Thoracic aorta (tissue), 2 donors: ENCODE measurements around the gene DMXL1. TPM values are rescaled to one million over a fixed set of nuclear protein-coding genes. Genes with fewer than 3 reads are reported as not detected.

Experiments
- ATAC-seq: fragments of 150-250 bp; one replicate; pipeline ENCODE4 v1.8.0; 2017; ENCODE audit warnings: low read depth; ENCODE audit not compliant: insufficient number of reproducible peaks, low FRiP score
- DNase-seq: peaks from one replicate; pipeline ENCODE4 v3.0.0-alpha.2; 2020; ENCODE audit warnings: low spot score
- H3K27ac ChIP-seq, 2 donors: fragments of 200-600 bp; sonication (generic); 1 replicate in 1 of 2; 2 replicates in 1 of 2; pipeline ENCODE4 v1.5.1; 2016; ENCODE audit warnings: mild to moderate bottlenecking in 2 of 2, moderate library complexity in 2 of 2
- H3K27me3 ChIP-seq: fragments of 200-600 bp; sonication (generic); replicated peaks from 2 replicates; pipeline ENCODE4 v1.6.0; 2016; ENCODE audit warnings: mild to moderate bottlenecking; ENCODE audit not compliant: insufficient read depth
- H3K36me3 ChIP-seq: fragments of 200-600 bp; sonication (generic); one replicate; pipeline ENCODE4 v1.5.1; 2016
- H3K4me1 ChIP-seq, 2 donors: fragments of 200-600 bp; sonication (generic); 1 replicate in 1 of 2; 2 replicates in 1 of 2; pipeline versions ENCODE4 v1.5.1 to v1.6.0; 2016; ENCODE audit warnings: low read depth in 2 of 2, mild to moderate bottlenecking in 1 of 2; ENCODE audit not compliant: control insufficient read depth in 1 of 2
- H3K4me3 ChIP-seq: fragments of 200-600 bp; sonication (generic); 2 replicates; pipeline ENCODE4 v1.5.1; 2016; ENCODE audit warnings: mild to moderate bottlenecking
- H3K9me3 ChIP-seq: fragments of 200-600 bp; sonication (generic); 2 replicates; pipeline ENCODE4 v1.5.1; 2016
- CTCF ChIP-seq: fragments of 200-600 bp; sonication (generic); IDR thresholded peaks from one replicate; pipeline ENCODE4 v1.5.1; 2019; ENCODE audit warnings: antibody characterized with exemption
- total RNA-seq, 2 donors: library from RNA; depleted of rRNA; stranded (reverse); fragments of >200 nt; gene quantifications; one replicate each; pipeline versions ENCODE4 v1.1.0 to v1.2.3, GENCODE V29; 2016

DMXL1 gene
- total RNA-seq, 2 donors from 2014 or later: 47.4 to 67.6 TPM

GRCh38 chr5:119153629-119154028 lies 82.7 kb downstream of the DMXL1 start:
- no peak for TF ChIP-seq CTCF
- ATAC-seq (no peak), DNase-seq (no peak)
- no peak overlapping the region for H3K4me3 ChIP-seq
- no peaks in the 10 kb centered on the region for H3K27me3 ChIP-seq
- H3K27ac ChIP-seq: no peak overlapping the region
- no peaks in the 10 kb centered on the region for H3K9me3 ChIP-seq
- peaks cover 18% of the 10 kb centered on the region for H3K36me3 ChIP-seq
- no peaks in the 10 kb centered on the region for H3K4me1 ChIP-seq

GRCh38 chr5:119158144-119158543 lies 87.3 kb downstream of the DMXL1 start:
- no peak for TF ChIP-seq CTCF
- DNase-seq (no peak), ATAC-seq (no peak)
- Histone ChIP-seq H3K4me1 (no peaks in the 10 kb centered on the region), H3K9me3 (no peaks in the 10 kb centered on the region), H3K27ac (no peak overlapping the region), H3K36me3 (peaks cover 4% of the 10 kb centered on the region), H3K4me3 (no peak overlapping the region), H3K27me3 (no peaks in the 10 kb centered on the region)

- Histone ChIP-seq H3K27me3 (no peaks in the 10 kb centered on the region), H3K4me3 (no peak overlapping the region), H3K4me1 (no peaks in the 10 kb centered on the region), H3K27ac (no peak overlapping the region), H3K9me3 (no peaks in the 10 kb centered on the region), H3K36me3 (peaks cover 4% of the 10 kb centered on the region)
- DNase-seq (no peak), ATAC-seq (no peak)
- TF ChIP-seq CTCF: no peak
Measured at GRCh38 chr5:119161430-119161829, 90.5 kb downstream of the DMXL1 start.

GRCh38 chr5:119166026-119166425 lies 95.1 kb downstream of the DMXL1 start:
- H3K4me1 ChIP-seq: no peaks in the 10 kb centered on the region
- DNase-seq (no peak), ATAC-seq (no peak)
- H3K9me3 ChIP-seq: no peaks in the 10 kb centered on the region
- H3K27me3 ChIP-seq: no peaks in the 10 kb centered on the region
- H3K4me3 ChIP-seq: no peak overlapping the region
- no peak for TF ChIP-seq CTCF
- no peaks in the 10 kb centered on the region for H3K36me3 ChIP-seq
- H3K27ac ChIP-seq: no peak overlapping the region

GRCh38 chr5:119168401-119168800 lies 97.5 kb downstream of the DMXL1 start:
- no peaks in the 10 kb centered on the region for H3K4me1 ChIP-seq
- no peaks in the 10 kb centered on the region for H3K27me3 ChIP-seq
- no peak overlapping the region for H3K27ac ChIP-seq
- ATAC-seq (no peak), DNase-seq (no peak)
- H3K4me3 ChIP-seq: no peak overlapping the region
- H3K9me3 ChIP-seq: no peaks in the 10 kb centered on the region
- H3K36me3 ChIP-seq: peaks cover 4% of the 10 kb centered on the region
- no peak for TF ChIP-seq CTCF
